Activated naive CD4-positive, alpha-beta T cell treated with anti-CD3 and anti-CD28 coated beads, Interleukin-2, amount 50 U/mL, for 72 hours (primary cell): ENCODE results near the gene ZNF662. TPM values are rescaled to one million over a fixed set of nuclear protein-coding genes. Genes with fewer than 3 reads are reported as not detected.
A peak's percentile ranks its signal among the peaks of the same experiment; 100 is the strongest.

Source experiments
- ATAC-seq, 2 donors: fragments of 150-1000 bp; cut with Tn5 transposase; 2 replicates each; pipeline ENCODE4 v1.10.0; 2021; ENCODE audit warnings: mild to moderate bottlenecking in 2 of 2, moderate library complexity in 2 of 2
- DNase-seq, 2 donors: peaks; one replicate each; pipeline ENCODE4 v3.0.0; 2021 to 2022; ENCODE audit warnings: low spot score in 2 of 2
- H3K27ac Mint-ChIP-seq, 2 donors: one replicate each; pipeline ENCODE4 v1.8.0; 2022; ENCODE audit warnings: mild to moderate bottlenecking in 2 of 2, mixed read lengths in 2 of 2
- H3K36me3 Mint-ChIP-seq, 2 donors: one replicate each; pipeline ENCODE4 v1.8.0; 2022; ENCODE audit warnings: mixed read lengths in 2 of 2
- H3K9me3 Mint-ChIP-seq, 2 donors: one replicate each; pipeline ENCODE4 v1.8.0; 2022; ENCODE audit warnings: mixed read lengths in 2 of 2
- total RNA-seq, 2 donors: library from RNA; stranded (reverse); gene quantifications; one replicate each; pipeline ENCODE4 v1.2.3, GENCODE V29; 2022

The ZNF662 gene
- total RNA-seq, 2 donors from 2014 or later = 1.7 TPM; not detected in 1

GRCh38 chr3:42906848-42907183 is 874 bp downstream of the ZNF662 start:
- H3K27ac Mint-ChIP-seq = no peak overlapping the region

DNA sequence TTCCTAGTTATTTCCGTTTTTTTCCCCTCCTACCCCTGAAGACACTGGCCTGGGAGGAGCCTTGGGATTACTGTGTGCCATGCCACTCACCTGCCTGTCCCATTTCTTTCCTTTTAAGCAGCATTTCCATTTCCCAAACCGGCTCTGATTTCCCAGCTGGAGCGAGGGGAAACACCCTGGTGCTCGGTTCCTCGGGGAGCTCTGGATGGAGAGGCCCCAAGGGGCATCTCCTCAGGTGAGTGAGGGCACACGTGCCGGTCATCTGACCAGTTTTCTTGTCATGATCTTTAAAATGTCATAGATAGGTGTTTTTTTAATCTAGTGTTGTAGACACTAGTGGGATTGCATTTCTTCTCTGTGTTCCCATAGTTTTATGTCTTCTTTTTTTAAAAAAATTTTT is 2.7 kb downstream of the ZNF662 start:
- no peak overlapping the region for H3K27ac Mint-ChIP-seq
- peaks cover 18 to 31% of the 10 kb centered on the region in 2 donors for H3K9me3 Mint-ChIP-seq

More at GRCh38 chr3:42906848-42907183, 874 bp downstream of the ZNF662 start:
- DNase-seq (no peak), ATAC-seq (no peak)
- peaks cover 11 to 21% of the 10 kb centered on the region in 2 donors for H3K9me3 Mint-ChIP-seq
- peaks cover 29 to 51% of the 10 kb centered on the region in 2 donors for H3K36me3 Mint-ChIP-seq

GRCh38 chr3:42911551-42911950 is 5.6 kb downstream of the ZNF662 start:
- peak; percentile 43 to 80 for ATAC-seq
- DNase-seq = no peak
- Mint-ChIP-seq H3K27ac (no peak overlapping the region), H3K9me3 (peaks cover 39 to 44% of the 10 kb centered on the region in 2 donors), H3K36me3 (peaks cover 49 to 70% of the 10 kb centered on the region in 2 donors)

More for the DNA sequence above, 2.7 kb downstream of the ZNF662 start:
- ATAC-seq = no peak
- DNase-seq = no peak
- peaks cover 33 to 62% of the 10 kb centered on the region in 2 donors for H3K36me3 Mint-ChIP-seq

- peaks cover 50 to 69% of the 10 kb centered on the region in 2 donors for H3K36me3 Mint-ChIP-seq
Observed at GRCh38 chr3:42914771-42915515, 9.0 kb downstream of the ZNF662 start.

GRCh38 chr3:42923606-42924005 is 17.7 kb downstream of the ZNF662 start:
- H3K27ac Mint-ChIP-seq = no peak overlapping the region
- peaks cover 5 to 6% of the 10 kb centered on the region in 2 donors for H3K36me3 Mint-ChIP-seq
- H3K9me3 Mint-ChIP-seq = peaks cover 0 to 12% of the 10 kb centered on the region in 2 donors
- DNase-seq (no peak), ATAC-seq (no peak)

More at GRCh38 chr3:42914771-42915515, 9.0 kb downstream of the ZNF662 start:
- ATAC-seq = no peak
- Mint-ChIP-seq H3K9me3 (peaks cover 45 to 46% of the 10 kb centered on the region in 2 donors), H3K27ac (no peak overlapping the region)
- no peak for DNase-seq

GRCh38 chr3:42926310-42926709 is 20.4 kb downstream of the ZNF662 start:
- no peak for DNase-seq
- ATAC-seq = no peak
- Mint-ChIP-seq H3K36me3 (peaks cover 0 to 5% of the 10 kb centered on the region in 2 donors), H3K9me3 (peaks cover 0 to 7% of the 10 kb centered on the region in 2 donors), H3K27ac (no peak overlapping the region)

DNA sequence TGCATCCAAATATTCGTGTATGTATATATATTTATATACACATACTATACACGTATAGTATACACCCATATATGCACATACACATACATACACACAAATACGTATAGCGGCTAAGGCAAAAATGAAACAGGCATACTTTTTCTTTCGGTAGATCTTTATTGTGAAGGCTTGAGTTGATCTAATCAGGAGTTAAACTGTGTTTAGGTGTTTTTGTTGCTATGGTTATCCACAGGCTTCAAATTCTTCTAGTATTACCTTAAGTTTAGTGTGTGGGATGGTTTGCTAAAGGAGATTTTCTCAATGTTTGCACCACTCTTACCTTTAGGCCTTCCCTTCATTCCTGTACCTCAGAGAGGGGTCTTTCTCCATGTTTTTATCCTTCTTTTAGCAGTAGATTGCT is 28.2 kb downstream of the ZNF662 start:
- Mint-ChIP-seq H3K36me3 (peaks cover 0 to 7% of the 10 kb centered on the region in 2 donors), H3K9me3 (peaks cover 0 to 4% of the 10 kb centered on the region in 2 donors), H3K27ac (no peak overlapping the region)
- no peak for ATAC-seq
- no peak for DNase-seq

- Mint-ChIP-seq H3K27ac (no peak overlapping the region), H3K9me3 (peaks cover 0 to 4% of the 10 kb centered on the region in 2 donors), H3K36me3 (peaks cover 0 to 7% of the 10 kb centered on the region in 2 donors)
- no peak for ATAC-seq
- DNase-seq = no peak
Observed at GRCh38 chr3:42934910-42935309, 29.0 kb downstream of the ZNF662 start.

DNA sequence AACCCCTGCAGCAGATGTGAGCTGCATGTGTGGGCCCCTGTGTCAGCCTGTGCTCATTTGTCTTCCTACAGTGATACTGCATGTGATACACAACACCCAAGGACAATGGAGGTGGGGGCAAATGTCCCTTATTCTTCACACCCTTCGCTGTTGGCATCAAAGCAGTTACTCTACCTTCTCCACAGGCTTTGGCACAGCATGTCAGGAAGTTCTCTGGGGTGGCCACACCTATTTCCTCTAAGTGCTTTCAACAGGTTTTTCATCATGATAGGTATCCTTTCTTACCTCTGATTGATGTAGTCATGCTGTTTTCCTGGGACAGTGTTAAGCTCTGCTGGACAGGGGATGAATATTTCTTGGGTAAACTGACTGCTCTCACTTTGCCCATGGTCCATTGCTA is 29.5 kb downstream of the ZNF662 start:
- Mint-ChIP-seq H3K36me3 (peaks cover 0 to 7% of the 10 kb centered on the region in 2 donors), H3K27ac (no peak overlapping the region), H3K9me3 (peaks cover 0 to 4% of the 10 kb centered on the region in 2 donors)
- no peak for ATAC-seq
- no peak for DNase-seq

DNA sequence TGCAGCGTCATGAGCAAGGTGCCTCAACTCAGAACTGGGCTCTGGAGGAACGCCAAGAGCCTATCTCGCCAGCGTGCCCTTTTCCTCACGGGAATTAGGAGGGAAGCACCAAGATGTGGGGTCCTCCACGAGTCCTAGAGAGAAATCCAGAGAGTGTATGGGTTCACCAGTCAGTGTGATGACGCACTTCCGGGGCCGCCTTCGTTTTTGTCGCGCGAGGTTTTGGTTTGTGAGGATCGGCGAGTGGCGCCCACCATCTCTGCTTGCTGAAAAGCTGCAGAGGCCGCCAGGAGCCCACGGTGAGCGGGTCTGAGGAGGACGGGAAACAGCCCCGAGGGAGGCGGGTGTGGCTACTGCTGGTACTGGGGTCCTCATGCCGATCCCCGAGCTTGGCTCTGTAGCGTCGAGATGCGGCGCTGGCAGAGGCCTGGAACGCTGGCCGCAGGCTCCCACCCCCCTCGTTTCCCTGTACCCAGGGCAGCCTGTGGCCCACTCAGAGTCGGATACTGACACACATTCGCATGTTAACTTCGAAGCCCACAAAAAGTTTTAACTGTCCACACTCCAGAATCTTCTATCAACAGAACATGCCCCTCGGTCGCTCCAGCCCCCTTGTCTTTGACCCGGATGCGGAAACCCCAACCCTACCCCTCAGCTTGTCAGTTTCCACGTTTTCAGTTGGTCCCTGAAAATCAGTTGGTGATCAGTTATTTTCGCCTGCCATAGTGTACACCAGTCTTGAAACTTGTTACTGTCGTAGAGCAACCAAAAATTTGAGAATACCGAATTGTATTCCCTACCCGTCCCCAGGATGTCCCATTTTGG is 30.4 kb downstream of the ZNF662 start:
- Mint-ChIP-seq H3K36me3 (peaks cover 0 to 7% of the 10 kb centered on the region in 2 donors), H3K9me3 (peaks cover 0 to 4% of the 10 kb centered on the region in 2 donors), H3K27ac (peak overlapping the region in 1 of 2 donors; percentile 24)
- ATAC-seq (no peak), DNase-seq (no peak)

GRCh38 chr3:42937334-42937733 is 31.4 kb downstream of the ZNF662 start:
- DNase-seq (no peak), ATAC-seq (no peak)
- H3K36me3 Mint-ChIP-seq = peaks cover 0 to 7% of the 10 kb centered on the region in 2 donors
- no peak overlapping the region for H3K27ac Mint-ChIP-seq
- peaks cover 0 to 4% of the 10 kb centered on the region in 2 donors for H3K9me3 Mint-ChIP-seq

DNA sequence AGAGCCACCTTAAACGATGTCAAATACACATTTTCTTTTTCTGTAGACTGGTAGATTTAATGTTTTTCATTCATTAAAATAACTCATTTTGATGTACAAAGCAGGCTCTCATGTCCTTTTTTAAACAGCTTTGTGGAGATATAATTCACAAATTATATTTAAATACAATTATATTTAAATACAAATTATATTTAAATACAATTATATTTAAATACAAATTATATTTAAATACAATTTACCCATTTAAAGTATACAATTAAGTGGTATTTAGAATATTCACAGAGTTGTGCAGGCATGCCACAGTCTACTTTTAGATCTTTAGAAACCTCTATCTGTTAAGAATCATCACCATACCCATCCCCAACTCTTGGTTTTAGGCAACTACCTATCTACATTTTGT is 36.8 kb downstream of the ZNF662 start:
- Mint-ChIP-seq H3K27ac (no peak overlapping the region), H3K9me3 (no peaks in the 10 kb centered on the region), H3K36me3 (no peaks in the 10 kb centered on the region)
- ATAC-seq = no peak
- DNase-seq = no peak

DNA sequence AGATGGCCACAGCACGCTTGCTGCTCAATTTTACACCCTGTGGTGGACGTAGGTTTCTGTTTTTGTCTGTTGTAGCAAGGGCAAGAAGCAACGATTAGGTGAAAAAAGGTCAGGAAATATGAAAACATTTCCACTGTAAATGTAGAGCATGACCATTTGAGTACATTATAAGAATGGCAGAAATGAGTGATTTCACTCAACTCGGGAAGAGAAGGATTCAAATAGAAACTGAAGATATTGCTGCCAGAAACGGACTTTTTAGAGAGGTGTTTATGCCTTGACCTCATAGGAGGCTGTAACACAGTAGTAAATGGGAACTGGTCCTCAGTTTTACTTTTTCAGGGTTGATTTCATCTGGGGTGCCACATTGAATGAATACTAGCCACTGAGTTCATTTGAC is 40.1 kb downstream of the ZNF662 start:
- Mint-ChIP-seq H3K27ac (no peak overlapping the region), H3K9me3 (peaks cover 0 to 3% of the 10 kb centered on the region in 2 donors), H3K36me3 (no peaks in the 10 kb centered on the region)

GRCh38 chr3:42957573-42957972 is 51.6 kb downstream of the ZNF662 start:
- H3K9me3 Mint-ChIP-seq = peaks cover 0 to 5% of the 10 kb centered on the region in 2 donors
- DNase-seq (no peak), ATAC-seq (no peak)
- H3K36me3 Mint-ChIP-seq = no peaks in the 10 kb centered on the region
- H3K27ac Mint-ChIP-seq = no peak overlapping the region

More for the DNA sequence above, 40.1 kb downstream of the ZNF662 start:
- DNase-seq (no peak), ATAC-seq (peak in 1 of 2 donors; percentile 35)

DNA sequence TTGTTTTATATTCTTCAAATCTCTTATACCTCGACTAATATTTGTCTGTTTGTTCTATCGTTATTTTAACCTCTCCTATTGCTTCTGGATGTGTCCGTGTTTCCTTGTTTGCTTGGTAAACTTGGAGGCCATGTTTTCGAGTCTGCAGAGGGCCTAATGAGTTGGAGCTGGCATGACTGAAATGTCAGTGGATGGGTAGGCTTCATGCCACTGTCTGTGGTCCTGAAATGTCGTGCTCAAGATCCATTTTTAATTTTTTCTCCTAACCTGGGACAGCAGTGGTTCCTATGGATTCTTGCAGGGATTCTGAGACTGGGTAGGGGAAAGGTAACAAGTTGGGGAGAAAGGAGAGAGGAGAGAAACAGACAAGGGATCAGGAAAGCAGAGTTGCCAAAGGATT is 54.3 kb downstream of the ZNF662 start:
- H3K36me3 Mint-ChIP-seq = no peaks in the 10 kb centered on the region
- DNase-seq (no peak), ATAC-seq (no peak)
- peaks cover 0 to under 1% of the 10 kb centered on the region in 2 donors for H3K9me3 Mint-ChIP-seq
- H3K27ac Mint-ChIP-seq = no peak overlapping the region

DNA sequence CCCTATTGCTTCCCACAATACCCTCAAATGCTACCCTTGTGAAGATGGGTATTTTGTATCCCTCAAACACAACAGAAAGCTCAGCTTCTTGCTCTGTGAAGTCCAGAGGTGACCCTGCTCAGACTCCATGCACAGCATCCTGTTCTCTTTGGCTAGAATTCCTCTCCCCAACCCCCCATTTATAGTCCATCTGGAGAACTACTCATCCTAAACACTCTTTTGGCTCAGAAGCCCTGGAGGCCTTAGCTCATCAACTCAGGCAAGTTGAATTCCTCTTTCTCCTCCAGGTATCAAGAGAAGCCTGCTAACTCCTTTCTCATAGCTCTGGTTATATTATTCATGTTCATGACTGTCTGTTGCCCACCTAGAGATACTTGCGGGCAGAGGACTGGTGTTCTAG is 54.8 kb downstream of the ZNF662 start:
- H3K36me3 Mint-ChIP-seq = no peaks in the 10 kb centered on the region

DNA sequence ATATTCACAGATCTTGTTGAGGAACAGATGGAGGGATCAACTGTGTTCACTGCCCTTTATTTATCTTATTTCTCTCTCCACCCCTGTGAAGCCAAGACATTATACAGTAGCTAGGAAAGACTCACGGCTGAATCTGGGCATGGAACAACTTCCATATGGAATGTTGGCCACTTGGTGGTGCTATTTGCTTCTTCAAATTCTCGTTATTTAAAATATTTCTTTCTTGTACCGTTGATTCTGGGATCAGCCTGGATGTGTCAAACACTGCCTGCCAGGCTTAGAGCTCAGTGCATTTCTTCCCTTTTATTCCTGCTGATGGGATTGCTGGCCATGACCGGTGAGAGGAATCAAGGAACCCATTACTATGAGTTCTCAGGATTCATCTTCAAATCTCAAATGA is 55.7 kb downstream of the ZNF662 start:
- DNase-seq (peak in 1 of 2 donors; percentile 26), ATAC-seq (no peak)
- Mint-ChIP-seq H3K27ac (no peak overlapping the region), H3K9me3 (no peaks in the 10 kb centered on the region), H3K36me3 (no peaks in the 10 kb centered on the region)

More for the DNA sequence above, 54.8 kb downstream of the ZNF662 start:
- H3K27ac Mint-ChIP-seq = no peak overlapping the region
- ATAC-seq (no peak), DNase-seq (no peak)
- H3K9me3 Mint-ChIP-seq = no peaks in the 10 kb centered on the region
